Heart left ventricle (tissue), 13 donors: ENCODE measurements around the gene SULT2B1.

Experiments
- CTCF ChIP-seq, 12 donors: fragments of 200-600 bp; sonication (generic) in 4 of 12; IDR thresholded peaks; one replicate each; pipeline versions ENCODE4 v1.5.0 to v1.8.0; 2018 to 2022; ENCODE audit warnings: antibody characterized with exemption in 12 of 12, mild to moderate bottlenecking in 5 of 12
- POLR2A ChIP-seq, 2 donors: fragments of 450-650 bp; IDR thresholded peaks; one replicate each; pipeline ENCODE4 v1.6.1; 2017; ENCODE audit warnings: antibody characterized with exemption in 2 of 2, mild to moderate bottlenecking in 2 of 2, moderate library complexity in 2 of 2
- donor health status: ischemic (EF 13 %, LVEDD 7.1; RV severe dilation, severe dysfunction).
- donor health status: DM: no; HTN: yes; CAD: no.
- donor health status: DM: no; HTN: no; CAD: no.
- donor health status: ischemic (EF 25% LVEDD 6.9; RV normal size, moderate dysfunction).
- donor health status: ischemic (EF 25% LVEDD 5.7; RV mildly dilated, moderate dysfunction).
- donor health status: ischemic (EF 35%, LVEDD 5.7; RV mildly dilated, moderate dysfunction).
- donor health status: nonischemic (EF 11% LVEDD 7.7; RV severe dilation, severe dysfunction).
- donor health status: DM: yes; HTN: yes; CAD: no.
- donor health status: PGD.
- donor health status: ischemic (EF 29% LVEDD 5.4; RV normal size, mild dysfunction).
- donor health status: nonischemic (EF 23%, LVEDD 6.1; RV moderate dilation, normal function).

- TF ChIP-seq POLR2A (IDR thresholded peaks at IDR 0.05), result no peak
- TF ChIP-seq CTCF (IDR thresholded peaks at IDR 0.05), result no peak
Observed at GRCh38 chr19:48637449-48637947, 85.5 kb downstream of the SULT2B1 start.
